ENCODE results near the gene VPS4A. TPM values are rescaled to one million over a fixed set of nuclear protein-coding genes. Genes with fewer than 3 reads are reported as not detected.

Gene VPS4A
- total and polyA plus RNA-seq, 10 of the 15 experiments (the other 5 are each of a cell fraction or from before 2014, with no cell fraction given) = 5.2 to 36.3 (median 21.4) TPM

GRCh38 chr16:69330286-69331109, 19.3 kb downstream of the VPS4A start, which contains the start of gene PDF (continued):
- TF ChIP-seq BHLHE40 (IDR thresholded peaks at IDR 0.05; ENCODE audit: borderline replicate concordance in 1 of 2, low read depth in 2 of 2, low read length in 1 of 2) = peak in 1 of 2 experiments; percentile 92; a peak in 2 of 4 replicates
- no peak for TF ChIP-seq ZZZ3 (IDR thresholded peaks at IDR 0.05; ENCODE audit: control insufficient read depth, insufficient read length, low read depth)
- no peak for TF ChIP-seq CUX1 (IDR thresholded peaks at IDR 0.05; ENCODE audit: insufficient replicate concordance, low read depth, low read length)
- no peak for TF ChIP-seq NFIC (IDR thresholded peaks at IDR 0.05; ENCODE audit: low read depth, low read length)
- TF ChIP-seq MYB (IDR thresholded peaks at IDR 0.05; ENCODE audit: borderline replicate concordance, low read depth, low read length) = no peak
- TF ChIP-seq DPF2 (IDR thresholded peaks at IDR 0.05) = peak; percentile 84
- peak in 1 of 2 experiments; percentile 34; a peak in 1 of 3 replicates for TF ChIP-seq EGR1 (IDR thresholded peaks at IDR 0.05; ENCODE audit: borderline replicate concordance in 1 of 2, low read depth in 2 of 2, low read length in 2 of 2)
- TF ChIP-seq PRDM15 (CRISPR knock-in tag; IDR thresholded peaks at IDR 0.05) = no peak
- peak; percentile 57; the same call in 1 of the 2 replicates for TF ChIP-seq CREM (IDR thresholded peaks at IDR 0.05; ENCODE audit: low read depth)
- no peak for TF ChIP-seq FOS (IDR thresholded peaks at IDR 0.05; ENCODE audit: borderline replicate concordance, extremely low read depth, insufficient read length)
- TF ChIP-seq SRF (IDR thresholded peaks at IDR 0.05; ENCODE audit: low read depth in 2 of 2, low read length in 2 of 2) = no peak
- TF ChIP-seq ATF3 (IDR thresholded peaks at IDR 0.05; ENCODE audit: borderline replicate concordance, extremely low read depth, low read depth, low read length) = no peak
- no peak; the same call in 1 of the 2 replicates for TF ChIP-seq ELK1 (IDR thresholded peaks at IDR 0.05; ENCODE audit: low read depth, low read length)
- TF ChIP-seq SIX5 (IDR thresholded peaks at IDR 0.05; ENCODE audit: low read depth, low read length, severe bottlenecking) = peak; percentile 48
- TF ChIP-seq POLR2AphosphoS2 (IDR thresholded peaks at IDR 0.05; ENCODE audit: low read depth, low read length) = peak; percentile 98
- no peak for TF ChIP-seq NR2C2 (IDR thresholded peaks at IDR 0.05; ENCODE audit: borderline replicate concordance, control insufficient read depth, insufficient read length, low read depth)
- no peak for TF ChIP-seq CBX3 (IDR thresholded peaks at IDR 0.05; ENCODE audit: borderline replicate concordance, low read depth)
- no peak for TF ChIP-seq STAT3 (IDR thresholded peaks at IDR 0.05; ENCODE audit: low read depth, low read length)

Data from GM12878 (cell line).